HCT116 (cell line): ENCODE measurements around the gene MEF2D. TPM values are rescaled to one million over a fixed set of nuclear protein-coding genes. Genes with fewer than 3 reads are reported as not detected.
A peak's percentile ranks its signal among the peaks of the same experiment; 100 is the strongest.

ENCODE experiments used
- ATAC-seq: fragments of 200-7000 bp; cut with Tn5 transposase; 2 replicates; pipeline ENCODE4 v1.9.1; 2020; ENCODE audit warnings: mild to moderate bottlenecking, moderate library complexity
- BruUV-seq: library from RNA; stranded (reverse); fragments of 400-500 nt; replicated peaks from 2 replicates; lab custom pipeline; 2021; lab: Mats Ljungman, UMichigan
- CTCF ChIA-PET: fragments of 300-600 bp; sonication (Branson Sonifier 250); formaldehyde crosslinking; loops from one replicate; lab custom pipeline; 2021; ENCODE audit warnings: antibody characterized with exemption; lab: Charles Lee
- POLR2A ChIA-PET: fragments of 300-600, 350-600 bp; sonication (Branson Sonifier 250); formaldehyde crosslinking; loops from one replicate; lab custom pipeline; 2021; ENCODE audit warnings: antibody characterized with exemption; lab: Charles Lee
- RAD21 ChIA-PET, 2 experiments: fragments of 300-600 bp; sonication (Branson Sonifier 250); formaldehyde crosslinking; loops; one replicate each; lab custom pipeline; 2023; ENCODE audit warnings: low total read pairs in 2 of 2; ENCODE audit not compliant: uncharacterized antibody in 2 of 2, unreplicated experiment in 2 of 2, low non-redundant PET in 1 of 2; lab: Charles Lee
- DNase-seq: peaks from one replicate; pipeline ENCODE4 v3.0.0-alpha.2; 2010; ENCODE audit warnings: low read depth, low spot score
- H2AFZ ChIP-seq: fragments of 200-600 bp; shearing (Covaris generic), sonication (generic); 2 replicates; pipeline ENCODE4 v1.6.1; 2017; ENCODE audit warnings: low read depth, mixed run types, mixed read lengths, antibody characterized with exemption, low read length; ENCODE audit not compliant: poor library complexity, severe bottlenecking
- H3K27ac ChIP-seq: 2 replicates; pipeline ENCODE4 v1.5.1; 2012; ENCODE audit warnings: low read depth, low read length
- H3K27me3 ChIP-seq: fragments of 200-600 bp; sonication (generic); 2 replicates; pipeline ENCODE4 v1.6.1; 2016; ENCODE audit warnings: mixed run types, low read length, mixed read lengths; ENCODE audit not compliant: insufficient read depth
- H3K36me3 ChIP-seq, 2 experiments: fragments of 200-500 bp in 1 of 2; fragments of 200-600 bp in 1 of 2; sonication (Bioruptor generic) in 1 of 2; sonication (generic) in 1 of 2; 2 replicates each; pipeline versions ENCODE4 v1.5.1 to v1.6.1; 2014 to 2016; ENCODE audit warnings: low read length in 2 of 2, inconsistent platforms in 1 of 2, mixed read lengths in 1 of 2, mixed run types in 1 of 2; ENCODE audit not compliant: insufficient read depth in 2 of 2, control insufficient read depth in 1 of 2
- H3K4me1 ChIP-seq, 2 experiments: fragments of 200-600 bp in 1 of 2; sonication (generic) in 1 of 2; 2 replicates each; pipeline versions ENCODE4 v1.5.1 to v1.6.1; 2012 to 2017; ENCODE audit warnings: low read length in 2 of 2, inconsistent platforms in 1 of 2, mild to moderate bottlenecking in 1 of 2, mixed read lengths in 1 of 2, mixed run types in 1 of 2, moderate library complexity in 1 of 2; ENCODE audit not compliant: insufficient read depth in 2 of 2, control insufficient read depth in 1 of 2
- H3K4me2 ChIP-seq: fragments of 200-600 bp; sonication (generic); 2 replicates; pipeline ENCODE4 v1.6.1; 2017; ENCODE audit warnings: mixed run types, low read length, mixed read lengths
- H3K4me3 ChIP-seq, 2 experiments: fragments of 200-600 bp in 1 of 2; sonication (generic) in 1 of 2; replicated peaks in 1 of 2; 2 replicates each; pipeline ENCODE4 v1.5.1; 2011 to 2016; ENCODE audit warnings: low read length in 2 of 2, control low read depth in 1 of 2, low read depth in 1 of 2, mild to moderate bottlenecking in 1 of 2, mixed read lengths in 1 of 2, mixed run types in 1 of 2
- H3K79me2 ChIP-seq: fragments of 200-600 bp; sonication (generic); 2 replicates; pipeline ENCODE4 v1.6.1; 2017; ENCODE audit warnings: mild to moderate bottlenecking, mixed run types, low read length, moderate library complexity, mixed read lengths; ENCODE audit not compliant: insufficient read depth
- H3K9ac ChIP-seq: fragments of 200-600 bp; sonication (generic); 2 replicates; pipeline ENCODE4 v1.6.1; 2016; ENCODE audit warnings: low read length, mixed read lengths
- H3K9me2 ChIP-seq: fragments of 200-600 bp; sonication (generic), shearing (Covaris generic); 2 replicates; pipeline ENCODE4 v1.6.1; 2017; ENCODE audit warnings: mixed run types, mild to moderate bottlenecking, moderate library complexity; ENCODE audit not compliant: insufficient read depth
- H3K9me3 ChIP-seq, 2 experiments: fragments of 200-500 bp in 1 of 2; fragments of 200-600 bp in 1 of 2; sonication (Bioruptor generic) in 1 of 2; sonication (generic) in 1 of 2; 2 replicates each; pipeline ENCODE4 v1.6.1; 2014 to 2017; ENCODE audit warnings: low read length in 2 of 2, mixed read lengths in 2 of 2, inconsistent platforms in 1 of 2, low read depth in 1 of 2, mild to moderate bottlenecking in 1 of 2, mixed run types in 1 of 2, moderate library complexity in 1 of 2; ENCODE audit not compliant: control insufficient read depth in 1 of 2, insufficient read depth in 1 of 2
- H4K20me1 ChIP-seq: fragments of 200-600 bp; sonication (generic), shearing (Covaris generic); 2 replicates; pipeline ENCODE4 v1.6.1; 2017; ENCODE audit warnings: mixed run types, mild to moderate bottlenecking, moderate library complexity; ENCODE audit not compliant: insufficient read depth
- CBX3 ChIP-seq: IDR thresholded peaks from 2 replicates; pipeline ENCODE4 v1.6.1; 2012; ENCODE audit warnings: low read depth
- CEBPB ChIP-seq: IDR thresholded peaks from 2 replicates; pipeline ENCODE4 v1.6.1; 2012; ENCODE audit warnings: low read depth
- FOSL1 ChIP-seq: IDR thresholded peaks from 2 replicates; pipeline ENCODE4 v1.6.1; 2012; ENCODE audit warnings: low read depth
- JUND ChIP-seq: IDR thresholded peaks from 2 replicates; pipeline ENCODE4 v1.6.1; 2012
- YY1 ChIP-seq: IDR thresholded peaks from 2 replicates; pipeline ENCODE4 v1.6.1; 2011; ENCODE audit warnings: low read length, low read depth, moderate library complexity, mild to moderate bottlenecking; ENCODE audit not compliant: insufficient replicate concordance; ENCODE audit errors: extremely low read depth
- intact Hi-C: fragments of 100-400 bp; cut with micrococcal nuclease; formaldehyde crosslinking; loops from 2 replicates; pipeline ENCODE4 v1.10.0; 2022
- total RNA-seq: library from RNA; stranded (reverse); gene quantifications from one replicate; pipeline ENCODE4 v1.2.1, GENCODE V29; 2021; ENCODE audit not compliant: unreplicated experiment

MEF2D gene
- total RNA-seq, 1 experiment from 2014 or later: 44.2 TPM

DNA sequence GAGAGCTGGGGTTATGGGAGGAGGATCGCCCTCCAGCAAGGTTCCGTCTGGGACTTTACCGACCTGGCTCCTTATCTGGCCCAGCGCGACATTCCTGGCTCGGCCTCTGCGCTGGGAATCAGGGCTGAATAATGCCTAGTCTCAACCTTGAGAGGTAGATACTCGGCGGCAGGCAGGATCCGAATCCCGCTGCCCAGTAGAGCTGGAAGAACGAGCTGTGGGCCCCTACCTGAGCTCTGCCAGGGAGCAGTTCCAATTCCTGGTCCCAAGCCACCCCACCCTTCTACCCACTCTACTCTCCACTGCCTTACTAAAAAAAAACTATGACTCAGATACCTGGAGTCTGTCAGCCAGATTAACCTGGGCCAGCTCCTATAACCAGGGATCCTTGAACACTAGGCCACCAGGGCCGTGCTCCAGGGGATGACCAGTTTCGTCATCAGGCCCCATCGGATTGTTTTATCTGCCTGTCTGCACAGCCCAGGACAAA is 77.9 kb downstream of the MEF2D start:
- no TSS peak for BruUV-seq
- Histone ChIP-seq H4K20me1 (no peaks in the 10 kb centered on the region), H3K27me3 (no peaks in the 10 kb centered on the region; the same call in 1 of the 2 replicates), H3K9me3 (no peaks in the 10 kb centered on the region), H3K36me3 (peaks cover 0 to 5% of the 10 kb centered on the region in 2 experiments; a peak in 1 of 4 replicates), H3K4me3 (peak overlapping the region in 1 of 2 experiments; percentile 73; a peak in 1 of 4 replicates), H2AFZ (no peak overlapping the region), H3K4me2 (peak overlapping the region; percentile 82), H3K79me2 (peaks cover 37% of the 10 kb centered on the region), H3K9ac (peak overlapping the region; percentile 86; the same call in 1 of the 2 replicates), H3K4me1 (peaks cover 10 to 46% of the 10 kb centered on the region in 2 experiments; a peak in 3 of 4 replicates), H3K9me2 (no peaks in the 10 kb centered on the region), H3K27ac (no peak overlapping the region)
- ATAC-seq: no peak
- POLR2A ChIA-PET: interaction anchor here (0.5 kb wide), 1 partner anchor 254 kb away, joined by 3 read pairs; the partner anchor contains the start of gene NES
- no peak for DNase-seq
- no peak for TF ChIP-seq JUND
- TF ChIP-seq FOSL1: peak; percentile 25; the same call in 1 of the 2 replicates
- TF ChIP-seq CBX3: no peak
- intact Hi-C loops: no loop called here
- CTCF ChIA-PET: interaction anchor here (1.2 to 2.9 kb wide), 2 partner anchors 23 to 37 kb away, joined by 3 to 24 read pairs; no protein-coding TSS in a partner anchor
- RAD21 ChIA-PET: no interaction called here

DNA sequence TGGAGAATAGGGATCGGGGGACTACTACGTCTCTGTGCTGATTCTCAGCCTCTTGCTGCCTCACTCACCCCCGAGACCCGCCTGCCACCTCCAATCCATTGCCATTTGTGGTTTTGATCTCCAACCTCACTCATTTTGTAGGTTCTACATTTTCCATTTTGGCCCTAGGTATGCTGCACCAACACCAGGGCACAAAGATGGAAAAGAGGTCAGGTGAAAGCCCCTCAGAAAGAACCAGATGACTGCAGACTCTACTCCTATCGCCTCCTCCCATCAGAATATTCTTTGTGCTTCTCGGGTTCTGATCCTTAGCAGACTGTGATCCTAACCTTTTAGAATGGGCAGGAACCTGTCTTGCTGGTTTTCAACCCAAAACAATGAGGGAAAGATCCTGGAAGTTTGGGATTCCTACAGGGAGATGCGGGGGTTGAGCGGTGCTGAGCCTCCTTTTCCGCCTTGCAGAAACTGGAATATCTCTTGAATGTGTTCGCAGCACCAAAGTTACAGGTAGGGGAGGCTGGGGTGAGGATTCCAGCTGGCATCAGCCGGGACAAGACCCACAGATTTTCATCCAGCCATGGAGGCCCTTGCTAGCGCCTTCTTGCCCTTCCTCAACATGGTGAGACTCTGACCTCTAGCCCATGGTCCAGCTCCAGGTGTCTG is 78.5 kb downstream of the MEF2D start:
- ChIA-PET CTCF (interaction anchor here (0.7 to 2.9 kb wide), 3 partner anchors 20 to 36 kb away, joined by 3 to 24 read pairs (median 6); no protein-coding TSS in a partner anchor), RAD21 (interaction anchor here in 1 of 2 experiments (0.9 kb wide), 1 partner anchor 36 kb away, joined by 6 read pairs; no protein-coding TSS in a partner anchor), POLR2A (interaction anchor here (0.7 to 1.1 kb wide), 7 partner anchors 8 to 228 kb away, joined by 3 to 6 read pairs (median 4); partner anchors contain the start of gene SLC25A44)
- TF ChIP-seq YY1 (peak; percentile 1), CEBPB (no peak)
- no peaks in the 10 kb centered on the region for H3K9me3 ChIP-seq
- peak overlapping the region; percentile 82 for H3K4me2 ChIP-seq
- H2AFZ ChIP-seq: peak overlapping the region; percentile 37
- intact Hi-C loops: no loop called here
- H3K4me3 ChIP-seq: peak overlapping the region; percentile 69 to 73
- H3K36me3 ChIP-seq: peaks cover 0 to 7% of the 10 kb centered on the region in 2 experiments; a peak in 1 of 4 replicates
- ATAC-seq (peak; percentile 5), DNase-seq (no peak)
- peaks cover 10 to 46% of the 10 kb centered on the region in 2 experiments; a peak in 3 of 4 replicates for H3K4me1 ChIP-seq
- H3K79me2 ChIP-seq: peaks cover 39% of the 10 kb centered on the region
- no peaks in the 10 kb centered on the region for H4K20me1 ChIP-seq
- no peak overlapping the region for H3K27ac ChIP-seq
- peak overlapping the region; percentile 86 for H3K9ac ChIP-seq
- H3K27me3 ChIP-seq: no peaks in the 10 kb centered on the region
- BruUV-seq: no TSS peak
- H3K9me2 ChIP-seq: no peaks in the 10 kb centered on the region
